Stomach smooth muscle (tissue), 2 donors: Measurements from ENCODE around the gene DLGAP4.
A peak's percentile ranks its signal among the peaks of the same experiment; 100 is the strongest.

ENCODE experiments used
- H3K27ac ChIP-seq: one replicate; pipeline ENCODE4 v1.7.0; 2013; ENCODE audit warnings: mild to moderate bottlenecking, low read length, inconsistent platforms
- H3K27me3 ChIP-seq, 2 donors: one replicate each; pipeline ENCODE4 v1.7.0; 2013; ENCODE audit warnings: low read length in 2 of 2; ENCODE audit not compliant: insufficient read depth in 2 of 2, control insufficient read depth in 1 of 2
- H3K36me3 ChIP-seq, 2 donors: one replicate each; pipeline ENCODE4 v1.7.0; 2013; ENCODE audit warnings: low read length in 2 of 2; ENCODE audit not compliant: control insufficient read depth in 2 of 2, insufficient read depth in 2 of 2
- H3K4me1 ChIP-seq: one replicate; pipeline ENCODE4 v1.7.0; 2013; ENCODE audit warnings: low read length; ENCODE audit not compliant: control insufficient read depth, insufficient read depth
- H3K4me3 ChIP-seq, 2 donors: one replicate each; pipeline ENCODE4 v1.7.0; 2013; ENCODE audit warnings: low read length in 2 of 2
- H3K9ac ChIP-seq, 2 donors: one replicate each; pipeline ENCODE4 v1.7.0; 2013; ENCODE audit warnings: low read length in 2 of 2, mild to moderate bottlenecking in 1 of 2
- H3K9me3 ChIP-seq, 2 donors: one replicate each; pipeline ENCODE4 v1.7.0; 2013; ENCODE audit warnings: low read length in 2 of 2; ENCODE audit not compliant: control insufficient read depth in 2 of 2
- donor health status: healthy.
- donor health status: Pancreatic carcinoma.

Gene DLGAP4, protein sequence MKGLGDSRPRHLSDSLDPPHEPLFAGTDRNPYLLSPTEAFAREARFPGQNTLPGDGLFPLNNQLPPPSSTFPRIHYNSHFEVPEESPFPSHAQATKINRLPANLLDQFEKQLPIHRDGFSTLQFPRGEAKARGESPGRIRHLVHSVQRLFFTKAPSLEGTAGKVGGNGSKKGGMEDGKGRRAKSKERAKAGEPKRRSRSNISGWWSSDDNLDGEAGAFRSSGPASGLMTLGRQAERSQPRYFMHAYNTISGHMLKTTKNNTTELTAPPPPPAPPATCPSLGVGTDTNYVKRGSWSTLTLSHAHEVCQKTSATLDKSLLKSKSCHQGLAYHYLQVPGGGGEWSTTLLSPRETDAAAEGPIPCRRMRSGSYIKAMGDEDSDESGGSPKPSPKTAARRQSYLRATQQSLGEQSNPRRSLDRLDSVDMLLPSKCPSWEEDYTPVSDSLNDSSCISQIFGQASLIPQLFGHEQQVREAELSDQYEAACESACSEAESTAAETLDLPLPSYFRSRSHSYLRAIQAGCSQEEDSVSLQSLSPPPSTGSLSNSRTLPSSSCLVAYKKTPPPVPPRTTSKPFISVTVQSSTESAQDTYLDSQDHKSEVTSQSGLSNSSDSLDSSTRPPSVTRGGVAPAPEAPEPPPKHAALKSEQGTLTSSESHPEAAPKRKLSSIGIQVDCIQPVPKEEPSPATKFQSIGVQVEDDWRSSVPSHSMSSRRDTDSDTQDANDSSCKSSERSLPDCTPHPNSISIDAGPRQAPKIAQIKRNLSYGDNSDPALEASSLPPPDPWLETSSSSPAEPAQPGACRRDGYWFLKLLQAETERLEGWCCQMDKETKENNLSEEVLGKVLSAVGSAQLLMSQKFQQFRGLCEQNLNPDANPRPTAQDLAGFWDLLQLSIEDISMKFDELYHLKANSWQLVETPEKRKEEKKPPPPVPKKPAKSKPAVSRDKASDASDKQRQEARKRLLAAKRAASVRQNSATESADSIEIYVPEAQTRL

DNA sequence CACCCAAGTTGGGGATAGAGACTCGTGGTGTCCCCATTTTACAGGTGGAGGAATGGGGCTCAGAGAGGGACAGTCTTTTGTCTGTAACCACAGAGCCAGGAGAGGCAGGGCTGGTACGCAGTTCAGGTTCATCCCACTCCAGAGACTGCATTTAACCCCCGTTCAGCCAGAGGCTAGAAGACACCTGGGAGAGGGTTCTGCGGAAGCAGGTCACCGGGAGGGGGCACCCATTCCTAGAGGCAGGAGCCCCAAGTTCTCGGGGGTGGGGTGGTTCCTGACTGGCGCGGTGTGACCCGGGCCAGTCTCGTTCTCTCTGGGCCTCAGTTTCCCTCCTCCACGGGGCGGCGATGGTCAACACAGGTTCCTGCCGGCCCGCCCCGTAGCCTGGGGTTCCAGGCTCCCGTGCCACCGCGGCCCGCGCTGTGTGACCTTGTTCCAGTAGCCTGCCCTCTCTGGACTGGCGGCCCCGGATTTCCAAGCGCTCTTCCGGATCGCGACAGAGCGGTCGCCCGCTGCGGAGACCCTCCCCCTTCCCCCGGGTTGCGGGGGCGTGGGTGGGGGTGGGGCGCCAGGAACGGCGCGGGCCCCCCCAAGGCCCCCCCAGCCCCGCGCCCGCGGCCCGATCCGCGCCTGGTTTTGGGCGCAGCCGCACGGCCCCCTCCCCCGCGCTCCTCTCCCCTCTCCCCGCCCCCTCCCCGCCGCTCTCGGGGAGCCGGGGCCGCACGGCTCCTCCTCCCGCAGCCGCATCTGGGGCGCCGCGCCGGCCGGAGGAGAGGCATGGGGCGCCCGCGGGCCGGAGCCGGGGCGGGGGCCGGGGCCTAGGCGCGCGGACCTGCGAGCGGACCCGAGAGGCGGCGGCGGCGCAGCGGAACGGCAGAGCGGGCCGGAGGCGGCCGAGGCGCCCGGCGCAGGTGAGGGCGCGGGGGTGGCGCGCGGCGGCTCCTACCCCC, at the start of gene DLGAP4:
TSS of gene DLGAP4 (plus strand) at position 738 of the 950 bp plus-strand sequence. CDS start 125,379 bp downstream, outside the sequence.
- H3K9me3 ChIP-seq: no peaks in the 10 kb centered on the region
- H3K4me3 ChIP-seq: peak within 1 kb of the TSS; percentile 12 to 47
- no peaks in the 10 kb centered on the region for H3K36me3 ChIP-seq
- no peak within 1 kb of the TSS for H3K27ac ChIP-seq
- peaks cover 59 to 61% of the 10 kb centered on the region in 2 donors for H3K27me3 ChIP-seq
- peaks cover 12% of the 10 kb centered on the region for H3K4me1 ChIP-seq
- no peak within 1 kb of the TSS for H3K9ac ChIP-seq

DNA sequence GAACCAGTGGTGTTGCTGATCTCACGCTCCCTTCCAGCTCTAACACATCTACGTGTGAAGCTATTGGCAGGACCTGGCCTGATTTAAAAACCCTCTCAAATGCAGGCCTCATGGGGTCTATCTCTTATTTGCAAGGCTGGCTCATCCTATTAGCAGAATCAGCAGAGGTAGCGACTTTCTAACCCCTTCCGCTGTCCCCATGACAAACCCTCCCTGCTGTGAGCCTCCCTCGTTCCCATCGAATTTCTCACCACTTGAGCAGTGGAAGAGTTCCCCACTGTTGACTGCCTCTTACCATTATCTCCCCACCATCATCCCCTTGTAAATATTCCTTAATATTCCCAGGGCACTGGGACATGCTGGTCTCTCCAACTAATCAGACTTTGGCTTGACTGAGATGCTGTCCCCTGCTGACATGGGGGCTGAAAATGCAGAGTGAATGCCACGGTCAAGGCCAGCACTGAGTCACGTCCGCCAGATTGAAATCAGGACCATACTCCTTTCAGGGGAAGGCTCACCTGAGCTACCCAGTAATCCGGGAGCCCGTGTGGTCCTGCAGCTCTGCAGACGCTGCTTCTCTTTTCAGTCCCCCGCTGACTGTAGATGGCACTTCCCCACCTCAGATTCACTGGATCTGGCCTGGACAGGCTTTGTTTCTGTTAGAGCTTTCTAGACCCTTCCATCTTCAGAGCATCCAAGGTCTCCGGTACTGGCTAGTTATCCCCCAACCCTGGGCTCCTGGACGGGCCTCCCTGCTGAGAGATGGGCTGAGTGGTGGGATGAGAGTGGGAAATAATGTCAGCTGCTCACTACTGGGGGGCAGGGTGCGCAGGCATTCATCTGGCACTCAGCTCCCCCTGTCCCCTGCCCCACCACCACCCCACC, 46.7 kb upstream of the DLGAP4 start:
- no peaks in the 10 kb centered on the region for H3K9me3 ChIP-seq
- no peak overlapping the region for H3K9ac ChIP-seq

DNA sequence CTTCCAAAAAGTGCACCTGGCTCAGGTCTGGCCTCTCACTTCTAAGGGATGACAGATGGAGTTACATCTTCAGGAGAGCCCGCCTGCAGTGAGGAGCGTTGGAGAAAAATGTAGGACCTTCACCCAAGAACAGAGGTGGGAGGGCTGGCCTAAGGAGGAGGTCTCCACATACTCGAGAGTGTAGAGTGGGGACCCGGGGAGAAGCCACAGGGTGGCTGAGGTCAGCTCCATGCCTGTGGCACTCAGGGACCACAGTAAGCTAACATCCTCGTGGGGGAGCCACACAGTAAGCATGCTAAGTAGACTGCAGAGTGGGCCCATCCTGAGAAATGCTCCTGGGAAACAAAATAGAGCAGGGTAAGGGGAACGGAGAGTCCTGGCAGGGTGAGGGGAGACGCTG, 45.8 kb upstream of the DLGAP4 start:
- Histone ChIP-seq H3K9ac (no peak overlapping the region), H3K9me3 (no peaks in the 10 kb centered on the region), H3K4me1 (no peaks in the 10 kb centered on the region), H3K27ac (no peak overlapping the region), H3K4me3 (no peak overlapping the region), H3K36me3 (peaks cover 13 to 16% of the 10 kb centered on the region in 2 donors), H3K27me3 (no peaks in the 10 kb centered on the region)

More for the DNA sequence above, 46.7 kb upstream of the DLGAP4 start:
- Histone ChIP-seq H3K4me1 (no peaks in the 10 kb centered on the region), H3K36me3 (peaks cover 15 to 16% of the 10 kb centered on the region in 2 donors), H3K4me3 (no peak overlapping the region), H3K27me3 (no peaks in the 10 kb centered on the region), H3K27ac (no peak overlapping the region)

DNA sequence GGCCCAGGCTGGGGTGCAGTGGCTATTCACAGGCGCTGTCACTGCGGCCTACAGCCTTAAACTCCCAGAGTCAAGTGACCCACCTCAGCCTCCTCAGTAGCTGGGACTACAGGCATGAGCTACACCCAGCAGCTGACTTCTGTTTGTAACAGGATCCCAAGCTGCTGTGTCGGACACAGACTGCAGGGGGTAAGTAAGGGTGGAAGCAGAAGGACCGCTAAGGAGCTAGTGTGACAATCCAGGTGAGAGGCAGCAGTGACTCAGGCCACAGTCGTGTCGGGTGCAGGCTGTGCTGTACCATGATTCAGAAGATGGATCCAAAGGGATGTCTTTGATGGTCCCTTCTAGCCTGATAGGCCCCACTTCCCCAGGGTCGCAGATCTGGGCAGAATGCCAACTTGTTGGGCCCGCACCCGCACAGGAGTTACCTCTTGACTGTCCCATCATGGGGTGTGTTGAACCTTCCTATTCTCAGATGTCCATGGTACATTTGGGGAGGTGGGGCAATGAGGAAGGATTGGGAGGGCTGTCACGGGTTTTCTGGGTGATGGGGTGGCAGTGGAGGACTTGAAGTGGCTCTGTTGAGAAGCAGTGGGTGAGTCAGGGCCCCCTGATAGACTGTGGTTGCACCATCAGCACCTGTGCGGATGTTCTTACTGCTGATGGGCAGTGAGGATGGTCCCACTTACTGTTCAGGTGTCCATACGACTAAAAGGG, 44.6 kb upstream of the DLGAP4 start:
- Histone ChIP-seq H3K27me3 (no peaks in the 10 kb centered on the region), H3K36me3 (peaks cover 2 to 7% of the 10 kb centered on the region in 2 donors), H3K4me1 (no peaks in the 10 kb centered on the region), H3K4me3 (no peak overlapping the region), H3K9ac (no peak overlapping the region), H3K9me3 (no peaks in the 10 kb centered on the region), H3K27ac (no peak overlapping the region)

DNA sequence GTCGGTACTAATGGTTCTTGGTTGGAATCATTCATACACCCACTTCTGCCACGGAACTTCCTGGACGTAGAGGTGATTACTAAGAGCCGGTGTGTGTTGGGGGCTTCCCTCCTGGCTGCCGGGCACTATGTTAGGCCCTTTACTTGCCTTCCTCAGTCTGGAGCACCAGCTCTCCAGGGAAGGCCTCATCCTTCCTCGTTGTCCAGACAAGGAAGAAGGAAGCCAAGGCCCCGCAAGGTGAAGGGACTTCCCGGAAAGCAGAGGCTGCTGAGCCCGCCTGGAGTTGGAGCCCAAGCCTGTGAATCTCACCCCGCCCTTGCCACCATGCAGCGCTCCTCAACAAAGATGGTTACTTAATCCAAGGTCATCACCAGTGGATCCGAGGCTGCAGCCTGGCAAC, 43.7 kb upstream of the DLGAP4 start:
- Histone ChIP-seq H3K9ac (no peak overlapping the region), H3K4me3 (no peak overlapping the region), H3K4me1 (no peaks in the 10 kb centered on the region)

DNA sequence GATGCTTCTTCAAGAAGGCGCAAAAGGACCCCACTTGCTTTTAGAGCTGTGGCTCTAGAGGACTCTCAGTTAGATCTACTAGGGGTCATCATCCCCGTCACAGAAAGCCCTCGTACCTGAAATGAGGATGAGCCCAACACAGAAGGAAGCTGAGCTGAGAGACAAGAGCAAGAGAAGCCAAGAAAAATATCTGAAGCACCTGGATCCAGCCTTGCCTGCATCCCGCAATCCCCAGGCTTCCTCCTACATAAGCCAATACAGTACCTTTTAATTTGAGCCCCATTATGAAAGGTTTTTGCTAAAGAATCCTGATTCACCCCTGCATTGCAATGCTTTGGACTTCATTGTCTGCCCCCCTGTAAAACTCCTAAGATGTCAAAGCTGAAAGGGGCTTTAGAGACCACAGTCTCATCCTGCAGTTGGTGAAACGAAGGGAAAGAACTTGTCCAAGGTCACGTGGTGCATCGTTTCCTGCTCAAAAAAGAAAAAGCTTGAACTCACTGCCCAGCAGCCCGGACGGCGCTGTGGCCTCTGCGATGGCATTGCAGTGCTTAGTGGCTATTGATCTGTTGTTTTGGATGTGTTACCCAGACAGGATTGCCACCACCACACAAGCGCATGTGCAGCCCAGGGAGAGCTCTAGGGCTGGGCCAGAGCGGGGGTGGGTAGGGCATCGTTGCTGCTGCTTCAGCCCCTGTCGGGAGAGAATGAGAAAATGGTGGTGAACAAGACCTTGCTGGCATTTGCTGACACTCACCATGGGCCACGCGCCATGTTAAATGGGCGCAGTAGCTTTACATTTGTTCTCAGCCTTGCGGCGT, 41.5 kb upstream of the DLGAP4 start:
- Histone ChIP-seq H3K4me1 (no peaks in the 10 kb centered on the region), H3K9ac (no peak overlapping the region), H3K36me3 (no peaks in the 10 kb centered on the region), H3K9me3 (no peaks in the 10 kb centered on the region), H3K27ac (no peak overlapping the region), H3K4me3 (no peak overlapping the region), H3K27me3 (no peaks in the 10 kb centered on the region)

More for the DNA sequence above, 43.7 kb upstream of the DLGAP4 start:
- H3K9me3 ChIP-seq: no peaks in the 10 kb centered on the region
- H3K27me3 ChIP-seq: no peaks in the 10 kb centered on the region
- H3K36me3 ChIP-seq: no peaks in the 10 kb centered on the region
- H3K27ac ChIP-seq: no peak overlapping the region

DNA sequence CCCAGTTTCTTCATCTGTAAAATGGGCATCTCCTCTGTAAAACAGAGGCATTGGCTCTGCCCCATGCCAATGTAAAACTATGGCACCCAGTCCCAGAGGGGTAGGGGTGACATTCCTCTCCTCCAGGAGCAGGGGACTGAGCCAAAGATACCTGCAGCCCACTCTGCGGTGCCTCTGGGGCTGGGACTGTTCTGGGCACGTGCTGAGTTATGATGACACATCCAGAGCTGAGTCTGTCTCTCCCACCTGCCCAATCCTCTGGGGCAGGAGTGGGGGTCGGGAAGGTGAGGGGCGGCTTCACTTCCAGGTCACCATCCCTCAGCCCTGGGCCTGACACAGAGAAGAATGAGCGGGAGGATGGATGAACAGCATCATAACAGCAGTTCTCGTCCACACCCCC, 40.0 kb upstream of the DLGAP4 start:
- H3K27ac ChIP-seq: no peak overlapping the region
- H3K4me3 ChIP-seq: no peak overlapping the region
- no peak overlapping the region for H3K9ac ChIP-seq
- H3K9me3 ChIP-seq: no peaks in the 10 kb centered on the region
- no peaks in the 10 kb centered on the region for H3K4me1 ChIP-seq
- H3K36me3 ChIP-seq: no peaks in the 10 kb centered on the region
- no peaks in the 10 kb centered on the region for H3K27me3 ChIP-seq

DNA sequence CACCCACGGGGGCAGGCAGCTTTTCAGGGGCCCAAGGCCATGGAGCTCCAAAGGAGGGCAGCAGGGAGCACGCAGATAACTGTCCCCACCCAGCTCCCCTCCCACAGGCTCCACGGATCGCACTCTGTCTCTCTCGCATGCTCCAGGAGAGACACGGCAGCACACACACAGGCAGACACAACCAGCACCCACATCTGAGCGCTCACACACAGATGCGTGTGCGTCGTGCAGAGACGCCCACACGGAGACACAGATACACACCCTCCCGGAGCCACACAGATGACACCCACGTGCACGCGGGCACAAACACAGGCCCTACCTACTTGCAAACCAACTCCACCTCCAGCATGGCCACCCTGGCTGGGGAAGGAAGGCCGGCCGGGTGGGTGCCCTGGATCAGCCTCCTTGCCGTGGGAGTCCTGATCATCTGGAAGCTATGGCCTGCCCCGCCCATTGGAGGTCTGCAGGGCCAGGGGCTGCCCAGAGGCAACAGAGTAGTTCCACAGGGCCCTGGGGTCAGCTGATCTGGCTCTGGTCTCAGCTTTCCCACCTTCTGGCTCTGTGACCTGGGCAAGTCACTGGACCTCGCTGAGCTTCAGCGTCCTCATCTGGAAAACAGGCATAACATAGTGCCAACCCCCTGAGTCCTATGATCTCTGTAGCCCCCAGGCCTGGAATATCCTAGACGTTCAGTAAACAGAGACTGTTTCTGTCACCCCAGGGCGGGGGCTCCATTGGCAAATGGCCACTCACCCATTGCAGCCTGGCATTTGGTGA, 38.3 kb upstream of the DLGAP4 start:
- Histone ChIP-seq H3K27me3 (no peaks in the 10 kb centered on the region), H3K27ac (no peak overlapping the region), H3K4me3 (no peak overlapping the region), H3K9ac (no peak overlapping the region), H3K36me3 (no peaks in the 10 kb centered on the region), H3K9me3 (no peaks in the 10 kb centered on the region), H3K4me1 (no peaks in the 10 kb centered on the region)
